Measurements from ENCODE around the gene OSBPL10.

DNA sequence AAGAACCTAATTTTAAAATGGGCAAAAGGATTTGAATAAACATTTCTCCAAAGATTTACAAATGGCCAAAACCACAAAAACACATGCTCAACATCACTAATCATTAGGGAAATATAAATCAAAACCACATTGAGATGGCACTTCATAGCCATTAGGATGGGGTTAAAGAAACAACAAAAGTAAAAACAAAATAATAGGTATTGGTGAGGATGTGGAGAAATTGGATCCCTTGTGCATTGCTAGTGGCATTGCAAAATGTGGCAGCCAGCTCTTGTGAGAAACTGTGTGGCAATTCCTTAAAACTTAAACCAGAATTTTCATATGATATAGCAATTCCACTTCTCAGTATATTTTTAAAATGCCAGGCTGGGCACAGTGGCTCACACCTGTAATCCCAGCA lies 321.8 kb downstream of the OSBPL10 start:
- TF ChIP-seq, protein P1, sequence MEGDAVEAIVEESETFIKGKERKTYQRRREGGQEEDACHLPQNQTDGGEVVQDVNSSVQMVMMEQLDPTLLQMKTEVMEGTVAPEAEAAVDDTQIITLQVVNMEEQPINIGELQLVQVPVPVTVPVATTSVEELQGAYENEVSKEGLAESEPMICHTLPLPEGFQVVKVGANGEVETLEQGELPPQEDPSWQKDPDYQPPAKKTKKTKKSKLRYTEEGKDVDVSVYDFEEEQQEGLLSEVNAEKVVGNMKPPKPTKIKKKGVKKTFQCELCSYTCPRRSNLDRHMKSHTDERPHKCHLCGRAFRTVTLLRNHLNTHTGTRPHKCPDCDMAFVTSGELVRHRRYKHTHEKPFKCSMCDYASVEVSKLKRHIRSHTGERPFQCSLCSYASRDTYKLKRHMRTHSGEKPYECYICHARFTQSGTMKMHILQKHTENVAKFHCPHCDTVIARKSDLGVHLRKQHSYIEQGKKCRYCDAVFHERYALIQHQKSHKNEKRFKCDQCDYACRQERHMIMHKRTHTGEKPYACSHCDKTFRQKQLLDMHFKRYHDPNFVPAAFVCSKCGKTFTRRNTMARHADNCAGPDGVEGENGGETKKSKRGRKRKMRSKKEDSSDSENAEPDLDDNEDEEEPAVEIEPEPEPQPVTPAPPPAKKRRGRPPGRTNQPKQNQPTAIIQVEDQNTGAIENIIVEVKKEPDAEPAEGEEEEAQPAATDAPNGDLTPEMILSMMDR (conservative IDR thresholded peaks at IDR 0.05 in 1 of 2, IDR thresholded peaks at IDR 0.05 in 1 of 2; ENCODE audit: low read depth in 1 of 2, low read length in 2 of 2) = no peak
- no peak for TF ChIP-seq EZH2 (IDR thresholded peaks at IDR 0.05; ENCODE audit: low read length, missing control alignments)

All from fibroblast of lung (primary cell).